Right lobe of liver (tissue), 6 donors: ENCODE results near the gene ADAMTS19. TPM values are rescaled to one million over a fixed set of nuclear protein-coding genes. Genes with fewer than 3 reads are reported as not detected.

Experiments
- ATAC-seq, 4 donors: fragments of 200-7000 bp; cut with Tn5 transposase; one replicate each; pipeline ENCODE4 v1.9.1; 2020; ENCODE audit warnings: mild to moderate bottlenecking in 4 of 4, moderate library complexity in 4 of 4
- DNase-seq, 3 donors: peaks; one replicate each; pipeline ENCODE4 v3.0.0-alpha.2; 2020
- H3K27ac ChIP-seq, 3 donors: fragments of 200-600 bp; one replicate each; pipeline ENCODE4 v1.8.0; 2022
- H3K27me3 ChIP-seq, 2 donors: fragments of 200-600 bp; one replicate each; pipeline ENCODE4 v1.8.0; 2022
- H3K36me3 ChIP-seq, 4 donors: fragments of 200-600 bp; sonication (generic) in 1 of 4; one replicate each; pipeline versions ENCODE4 v1.5.1 to v1.8.0; 2017 to 2022; ENCODE audit warnings: control low read depth in 1 of 4
- H3K4me1 ChIP-seq, 4 donors: fragments of 200-600 bp; sonication (generic) in 1 of 4; one replicate each; pipeline versions ENCODE4 v1.5.1 to v1.8.0; 2017 to 2022; ENCODE audit warnings: control low read depth in 1 of 4
- H3K4me3 ChIP-seq, 3 donors: fragments of 200-600 bp; one replicate each; pipeline ENCODE4 v1.8.0; 2022
- H3K9me3 ChIP-seq, 4 donors: fragments of 200-600 bp; sonication (generic) in 1 of 4; one replicate each; pipeline versions ENCODE4 v1.5.1 to v1.8.0; 2017 to 2022; ENCODE audit warnings: control low read depth in 1 of 4
- POLR2A ChIP-seq: fragments of 450-650 bp; IDR thresholded peaks from one replicate; pipeline ENCODE4 v1.6.1; 2017; ENCODE audit warnings: antibody characterized with exemption, mild to moderate bottlenecking
- WGBS: methylation state at CpG from one replicate; pipeline ENCODE4 v1.1.6; 2018; ENCODE audit warnings: low coverage, low lambda C conversion rate; ENCODE audit not compliant: insufficient coverage; ENCODE audit errors: missing lambda C conversion rate; 5-methylcytosine and 5-hydroxymethylcytosine counted together
- intact Hi-C, 2 donors: fragments of 100-400 bp; cut with DNase I; formaldehyde crosslinking; loops; one replicate each; pipeline versions ENCODE4 v1.11.2 to v1.14.1; 2022
- total RNA-seq, 6 experiments: library from RNA; depleted of rRNA in 2 of 6; stranded (reverse); fragments of >200 nt in 2 of 6; fragmentation: NEBNext Ultra II Directional in 3 of 6; extraction: Animal tissue kit (Norgen Biotek cat#: 25700) in 3 of 6; gene quantifications; one replicate each; pipeline versions ENCODE4 v1.1.0 to v1.2.4, GENCODE V29; 2016 to 2023
- TF ChIP-seq, protein P1 (sequence below), 4 donors: fragments of 200-600 bp in 3 of 4; fragments of 450-650 bp in 1 of 4; IDR thresholded peaks; one replicate each; pipeline versions ENCODE4 v1.5.1 to v1.8.0; 2016 to 2022; ENCODE audit warnings: antibody characterized with exemption in 4 of 4, mild to moderate bottlenecking in 2 of 4
- donor health status: DM: no; HTN: yes; CAD: no.
- donor health status: DM: no; HTN: no; CAD: no.
- donor health status: DM: no; HTN: no; CAD: no.
- donor health status: DM: no; HTN: yes; CAD: no.
- donor health status: DM: no; HTN: yes; CAD: no.

The ADAMTS19 gene
- total RNA-seq, 6 experiments from 2014 or later, result not detected

DNA sequence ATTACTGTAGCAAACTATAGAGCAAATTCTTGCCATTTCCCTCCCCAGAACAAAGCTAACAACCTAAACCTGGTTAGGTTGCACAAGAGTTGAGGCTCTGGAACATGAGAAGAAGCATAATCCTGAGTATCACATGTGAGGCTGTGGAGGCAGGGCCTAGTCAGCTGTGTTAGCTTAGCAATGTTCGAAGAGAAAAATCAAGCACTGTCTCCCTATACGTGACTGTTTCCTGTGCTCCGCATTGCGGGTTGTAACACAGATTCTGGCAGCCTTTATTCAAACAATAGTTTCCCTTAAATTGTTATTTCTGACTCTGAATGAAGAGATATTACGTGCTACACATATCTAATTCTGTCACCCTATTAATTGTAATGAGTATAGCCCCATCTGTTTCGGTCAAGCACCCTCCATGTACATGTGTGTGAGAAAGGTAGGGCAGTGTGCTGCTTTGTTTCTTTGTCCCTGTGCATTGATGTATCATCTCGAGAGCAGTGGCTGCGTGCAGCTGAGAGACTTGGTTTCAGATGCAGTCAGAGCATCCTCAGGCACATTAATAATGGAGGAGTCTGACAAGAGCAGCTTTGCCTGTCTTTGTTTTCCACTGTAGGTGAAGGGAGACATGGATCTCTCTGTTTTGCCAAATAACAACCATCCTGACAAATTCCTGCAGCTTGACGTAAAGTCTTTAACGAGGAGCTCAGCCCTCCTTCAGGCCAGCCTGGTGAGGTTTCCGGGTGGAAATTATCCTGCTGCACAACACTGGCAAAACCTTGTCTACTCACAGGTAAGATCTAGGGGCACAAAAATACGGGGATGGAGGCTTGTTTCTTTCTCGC lies 287.7 kb downstream of the ADAMTS19 start, which contains the start of gene MINAR2:
TSS of gene MINAR2 (plus strand) at position 523 of the 836 bp plus-strand sequence. CDS start at position 620, 97 bp downstream.
- Histone ChIP-seq H3K9me3 (no peaks in the 10 kb centered on the region), H3K27me3 (no peaks in the 10 kb centered on the region), H3K4me3 (no peak within 1 kb of the TSS), H3K4me1 (no peaks in the 10 kb centered on the region), H3K27ac (no peak within 1 kb of the TSS), H3K36me3 (no peaks in the 10 kb centered on the region)
- intact Hi-C loops, result no loop called here
- no peak for ATAC-seq
- no peak for DNase-seq
- TF ChIP-seq, protein P1, sequence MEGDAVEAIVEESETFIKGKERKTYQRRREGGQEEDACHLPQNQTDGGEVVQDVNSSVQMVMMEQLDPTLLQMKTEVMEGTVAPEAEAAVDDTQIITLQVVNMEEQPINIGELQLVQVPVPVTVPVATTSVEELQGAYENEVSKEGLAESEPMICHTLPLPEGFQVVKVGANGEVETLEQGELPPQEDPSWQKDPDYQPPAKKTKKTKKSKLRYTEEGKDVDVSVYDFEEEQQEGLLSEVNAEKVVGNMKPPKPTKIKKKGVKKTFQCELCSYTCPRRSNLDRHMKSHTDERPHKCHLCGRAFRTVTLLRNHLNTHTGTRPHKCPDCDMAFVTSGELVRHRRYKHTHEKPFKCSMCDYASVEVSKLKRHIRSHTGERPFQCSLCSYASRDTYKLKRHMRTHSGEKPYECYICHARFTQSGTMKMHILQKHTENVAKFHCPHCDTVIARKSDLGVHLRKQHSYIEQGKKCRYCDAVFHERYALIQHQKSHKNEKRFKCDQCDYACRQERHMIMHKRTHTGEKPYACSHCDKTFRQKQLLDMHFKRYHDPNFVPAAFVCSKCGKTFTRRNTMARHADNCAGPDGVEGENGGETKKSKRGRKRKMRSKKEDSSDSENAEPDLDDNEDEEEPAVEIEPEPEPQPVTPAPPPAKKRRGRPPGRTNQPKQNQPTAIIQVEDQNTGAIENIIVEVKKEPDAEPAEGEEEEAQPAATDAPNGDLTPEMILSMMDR (IDR thresholded peaks at IDR 0.05), result no peak
- TF ChIP-seq POLR2A, result no peak
- 59% methylated on average over 9 of the region's 13 CpGs for WGBS

DNA sequence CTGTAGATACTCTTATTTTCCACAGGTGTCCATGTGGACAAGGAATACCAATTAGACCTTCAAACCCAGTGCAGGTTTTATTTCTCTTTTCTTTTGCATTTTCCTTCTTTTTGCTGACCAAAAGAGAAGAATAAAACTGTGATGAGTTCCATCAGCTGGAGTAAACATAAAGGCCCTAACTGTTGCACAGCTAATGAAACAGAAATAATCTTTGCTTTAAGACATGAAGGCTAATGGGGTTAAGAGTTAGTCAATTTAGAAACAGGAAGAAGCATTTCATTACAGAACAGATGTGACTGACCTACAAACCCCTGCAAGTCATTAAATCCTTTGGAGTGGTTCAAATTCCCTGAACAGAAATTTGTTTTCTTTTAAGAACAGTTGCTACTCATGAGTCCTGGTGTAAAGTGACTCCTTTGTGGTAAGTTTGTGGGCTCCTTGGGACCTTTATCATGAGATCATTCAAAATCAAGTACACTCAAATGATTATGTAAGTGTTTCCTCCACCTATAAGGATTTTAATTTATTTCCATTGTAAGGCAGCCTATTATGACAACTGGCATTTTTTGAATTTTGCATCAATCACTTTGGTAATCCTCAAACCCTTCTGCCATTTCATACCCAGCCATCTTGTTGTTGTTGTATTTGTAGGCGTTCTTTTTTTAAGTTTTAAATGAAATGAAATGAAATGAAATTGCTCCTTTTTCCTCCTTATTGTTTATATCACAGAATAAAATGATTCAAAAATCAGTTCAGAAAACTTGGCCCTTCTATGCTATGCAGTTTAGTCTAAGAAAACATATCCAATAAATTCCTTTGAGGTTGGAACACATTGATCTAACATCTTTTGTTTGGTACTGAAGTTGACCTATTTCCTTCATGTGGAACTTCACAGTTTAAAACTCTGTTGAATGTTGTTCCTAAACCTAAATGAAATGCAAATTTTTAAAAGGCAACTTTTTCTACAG lies 289.1 kb downstream of the ADAMTS19 start:
- intact Hi-C loops, result no loop called here
- 55% methylated on average over 1 of the region's 1 CpG for WGBS
- H3K4me1 ChIP-seq, result no peaks in the 10 kb centered on the region
- no peak overlapping the region for H3K4me3 ChIP-seq
- H3K36me3 ChIP-seq, result no peaks in the 10 kb centered on the region
- no peak overlapping the region for H3K27ac ChIP-seq
- H3K9me3 ChIP-seq, result no peaks in the 10 kb centered on the region
- DNase-seq (no peak), ATAC-seq (no peak)
- H3K27me3 ChIP-seq, result no peaks in the 10 kb centered on the region
- TF ChIP-seq, protein P1 (IDR thresholded peaks at IDR 0.05), result no peak
- TF ChIP-seq POLR2A, result no peak

DNA sequence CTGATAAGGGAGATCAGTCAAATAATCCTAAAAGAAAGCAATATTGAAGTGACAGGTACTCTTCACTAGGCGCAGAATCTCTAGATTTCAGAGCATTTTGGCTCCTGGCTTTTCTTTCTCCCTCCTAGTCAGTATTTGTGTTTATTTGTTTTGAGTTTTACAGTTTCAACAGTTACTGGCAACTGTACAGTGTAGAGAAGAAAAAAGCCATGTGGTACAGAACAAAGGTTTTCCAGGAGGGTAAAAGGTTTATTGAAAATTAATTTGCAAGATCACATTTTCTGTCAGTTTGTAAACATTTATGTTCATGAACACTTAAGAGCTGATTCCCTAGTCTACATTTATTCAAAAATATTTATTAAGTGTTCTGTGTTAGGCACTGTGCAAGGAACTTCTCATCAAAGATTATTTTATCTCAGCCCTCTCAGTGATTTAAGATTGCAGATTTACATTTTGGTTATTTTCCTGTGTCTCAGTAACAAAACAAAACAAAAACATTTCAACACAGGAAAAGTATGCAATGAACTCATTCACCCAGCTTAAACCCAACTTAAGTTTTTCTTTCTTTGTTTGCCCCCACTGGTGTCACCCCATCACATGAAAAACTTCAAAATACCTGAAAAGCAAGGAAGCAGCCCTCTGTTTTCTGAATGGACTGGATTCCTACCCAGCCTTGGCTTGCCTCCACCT lies 300.7 kb downstream of the ADAMTS19 start:
- no peaks in the 10 kb centered on the region for H3K27me3 ChIP-seq
- no peak overlapping the region for H3K27ac ChIP-seq
- H3K36me3 ChIP-seq, result no peaks in the 10 kb centered on the region
- WGBS, result 56% methylated on average over 1 of the region's 1 CpG
- no peak overlapping the region for H3K4me3 ChIP-seq
- no peaks in the 10 kb centered on the region for H3K9me3 ChIP-seq
- H3K4me1 ChIP-seq, result no peaks in the 10 kb centered on the region
- no peak for TF ChIP-seq POLR2A
- TF ChIP-seq, protein P1 (IDR thresholded peaks at IDR 0.05), result no peak
- ATAC-seq (no peak), DNase-seq (no peak)
- intact Hi-C loops, result no loop called here

DNA sequence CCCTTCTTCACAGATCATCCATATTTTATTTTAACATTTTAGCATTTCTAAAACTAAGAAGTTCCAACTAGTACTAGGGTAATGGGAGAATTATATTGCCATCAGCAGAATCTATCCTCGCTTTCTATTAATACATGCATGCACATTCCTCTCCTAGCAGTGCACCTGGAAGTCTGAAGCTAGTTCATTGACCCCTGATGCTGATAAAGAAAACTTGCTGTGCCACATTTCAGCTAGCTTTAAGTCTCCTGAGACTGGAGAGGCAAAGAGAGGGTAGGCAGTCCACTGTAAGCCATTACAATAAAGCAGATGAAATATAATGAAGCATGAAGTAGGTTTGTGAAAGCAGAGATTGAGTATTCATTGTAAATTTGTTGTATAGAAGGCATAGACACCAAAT lies 303.6 kb downstream of the ADAMTS19 start:
- H3K27ac ChIP-seq, result no peak overlapping the region
- no peaks in the 10 kb centered on the region for H3K36me3 ChIP-seq
- TF ChIP-seq, protein P1 (IDR thresholded peaks at IDR 0.05), result no peak
- TF ChIP-seq POLR2A, result no peak
- 75% methylated on average over 1 of the region's 1 CpG for WGBS
- ATAC-seq (no peak), DNase-seq (no peak)
- no peaks in the 10 kb centered on the region for H3K27me3 ChIP-seq
- intact Hi-C loops, result no loop called here
- H3K9me3 ChIP-seq, result no peaks in the 10 kb centered on the region
- H3K4me1 ChIP-seq, result no peaks in the 10 kb centered on the region
- H3K4me3 ChIP-seq, result no peak overlapping the region
